Muscle layer of colon (tissue), 2 donors: ENCODE results near the gene FLT1.

Source experiments
- H3K27ac ChIP-seq: one replicate; pipeline ENCODE4 v1.7.0; 2013; ENCODE audit warnings: low read depth, mild to moderate bottlenecking, low read length, moderate library complexity
- H3K27me3 ChIP-seq, 2 donors: one replicate each; pipeline ENCODE4 v1.7.0; 2013; ENCODE audit warnings: low read length in 2 of 2, mild to moderate bottlenecking in 2 of 2; ENCODE audit not compliant: insufficient read depth in 2 of 2, control insufficient read depth in 1 of 2
- H3K36me3 ChIP-seq: one replicate; pipeline ENCODE4 v1.7.0; 2013; ENCODE audit warnings: mild to moderate bottlenecking, low read length; ENCODE audit not compliant: insufficient read depth
- H3K4me1 ChIP-seq: one replicate; pipeline ENCODE4 v1.7.0; 2013; ENCODE audit warnings: mild to moderate bottlenecking, low read length; ENCODE audit not compliant: insufficient read depth
- H3K4me3 ChIP-seq, 2 donors: one replicate each; pipeline ENCODE4 v1.7.0; 2013; ENCODE audit warnings: low read length in 2 of 2, low read depth in 1 of 2, mild to moderate bottlenecking in 1 of 2, moderate library complexity in 1 of 2
- H3K9ac ChIP-seq: one replicate; pipeline ENCODE4 v1.7.0; 2013; ENCODE audit warnings: low read length
- H3K9me3 ChIP-seq: one replicate; pipeline ENCODE4 v1.7.0; 2013; ENCODE audit warnings: mild to moderate bottlenecking, low read length
- donor health status: abdominal sarcoma.
- donor health status: Adenocarcinoma of cecum.

Gene FLT1

GRCh38 chr13:28494778-28495537 is at the start of gene FLT1:
FLT1 (minus strand) TSS chr13:28495128; CDS start chr13:28494843, 285 bp downstream.
- Histone ChIP-seq H3K4me3 (peak within 1 kb of the TSS; percentile 41 to 46), H3K9ac (no peak within 1 kb of the TSS), H3K27me3 (peaks cover 34 to 52% of the 10 kb centered on the region in 2 donors), H3K36me3 (no peaks in the 10 kb centered on the region), H3K4me1 (peaks cover 8% of the 10 kb centered on the region), H3K9me3 (no peaks in the 10 kb centered on the region), H3K27ac (no peak within 1 kb of the TSS)

- Histone ChIP-seq H3K27me3 (no peaks in the 10 kb centered on the region), H3K4me1 (no peaks in the 10 kb centered on the region), H3K27ac (no peak overlapping the region), H3K36me3 (no peaks in the 10 kb centered on the region), H3K9me3 (no peaks in the 10 kb centered on the region), H3K4me3 (no peak overlapping the region), H3K9ac (no peak overlapping the region)
These were observed 49.1 kb upstream of the FLT1 start for GRCh38 chr13:28544026-28544425.

DNA sequence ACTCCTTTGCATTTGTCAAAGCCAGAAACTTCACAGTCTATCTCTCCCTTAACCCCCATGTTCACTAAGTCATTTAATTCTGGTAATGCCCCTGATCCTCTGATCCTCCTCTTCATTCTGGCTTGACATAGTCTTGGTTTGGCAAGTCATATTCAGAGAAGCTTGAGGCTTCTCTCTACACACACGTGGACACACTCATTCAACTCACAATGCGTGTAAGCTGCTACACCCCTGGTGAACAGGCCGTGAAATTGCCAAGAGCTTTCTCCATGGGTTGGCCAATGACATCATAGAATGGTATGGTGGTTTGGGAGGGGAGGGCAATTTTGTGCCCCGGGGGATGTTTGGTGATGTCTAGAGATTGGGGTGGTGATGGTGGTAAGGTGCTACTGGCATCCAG is 47.9 kb upstream of the FLT1 start:
- no peaks in the 10 kb centered on the region for H3K36me3 ChIP-seq
- H3K9me3 ChIP-seq, result no peaks in the 10 kb centered on the region
- no peaks in the 10 kb centered on the region for H3K27me3 ChIP-seq
- no peaks in the 10 kb centered on the region for H3K4me1 ChIP-seq
- H3K9ac ChIP-seq, result no peak overlapping the region
- no peak overlapping the region for H3K27ac ChIP-seq
- H3K4me3 ChIP-seq, result no peak overlapping the region

DNA sequence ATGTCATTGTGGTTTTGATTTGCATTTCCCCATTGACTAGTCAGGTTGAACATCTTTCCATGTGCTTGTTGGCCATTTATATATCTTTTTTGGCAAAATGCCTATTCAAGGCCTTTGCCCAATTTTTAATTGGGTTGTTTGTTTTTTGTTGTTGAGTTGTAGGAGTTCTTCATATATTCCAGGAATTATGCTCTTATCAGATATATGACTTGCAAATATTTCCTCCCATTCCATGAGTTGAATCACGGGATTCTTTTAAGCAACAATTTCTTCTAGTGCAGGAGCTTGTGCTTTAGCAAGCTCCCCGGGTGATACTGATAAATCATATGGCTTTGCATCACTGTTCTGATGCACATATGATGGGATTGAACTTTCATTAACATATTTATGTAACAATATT is 47.0 kb upstream of the FLT1 start:
- no peaks in the 10 kb centered on the region for H3K36me3 ChIP-seq
- no peaks in the 10 kb centered on the region for H3K27me3 ChIP-seq
- H3K4me1 ChIP-seq, result no peaks in the 10 kb centered on the region
- no peaks in the 10 kb centered on the region for H3K9me3 ChIP-seq
- no peak overlapping the region for H3K9ac ChIP-seq
- no peak overlapping the region for H3K4me3 ChIP-seq
- H3K27ac ChIP-seq, result no peak overlapping the region

DNA sequence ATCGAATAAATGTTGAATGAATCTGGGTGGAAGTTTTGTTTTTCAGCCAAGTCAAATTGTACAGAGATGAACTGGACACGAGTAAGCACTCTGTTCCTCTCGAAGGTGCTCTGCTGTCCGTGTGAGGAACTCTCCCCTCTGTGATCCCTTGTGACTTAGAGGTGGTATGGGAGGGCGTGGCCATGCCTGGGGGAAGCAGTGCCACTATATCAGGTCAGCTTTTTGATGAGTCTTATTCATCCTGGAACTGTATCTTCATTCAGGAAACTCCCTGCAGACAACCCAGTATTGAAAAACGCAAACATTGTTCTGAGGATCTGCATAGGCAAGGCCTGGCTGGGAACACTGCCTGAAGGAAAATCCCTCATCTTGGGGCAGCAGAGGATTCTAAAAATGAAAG is 45.7 kb upstream of the FLT1 start:
- H3K4me3 ChIP-seq, result no peak overlapping the region
- no peaks in the 10 kb centered on the region for H3K27me3 ChIP-seq
- H3K9me3 ChIP-seq, result no peaks in the 10 kb centered on the region
- H3K36me3 ChIP-seq, result no peaks in the 10 kb centered on the region
- no peak overlapping the region for H3K9ac ChIP-seq
- no peaks in the 10 kb centered on the region for H3K4me1 ChIP-seq
- H3K27ac ChIP-seq, result no peak overlapping the region

- H3K9ac ChIP-seq, result no peak overlapping the region
- H3K4me3 ChIP-seq, result no peak overlapping the region
- no peaks in the 10 kb centered on the region for H3K4me1 ChIP-seq
- no peak overlapping the region for H3K27ac ChIP-seq
- H3K36me3 ChIP-seq, result no peaks in the 10 kb centered on the region
- H3K27me3 ChIP-seq, result no peaks in the 10 kb centered on the region
- no peaks in the 10 kb centered on the region for H3K9me3 ChIP-seq
These were observed 44.8 kb upstream of the FLT1 start for GRCh38 chr13:28539625-28540286.

DNA sequence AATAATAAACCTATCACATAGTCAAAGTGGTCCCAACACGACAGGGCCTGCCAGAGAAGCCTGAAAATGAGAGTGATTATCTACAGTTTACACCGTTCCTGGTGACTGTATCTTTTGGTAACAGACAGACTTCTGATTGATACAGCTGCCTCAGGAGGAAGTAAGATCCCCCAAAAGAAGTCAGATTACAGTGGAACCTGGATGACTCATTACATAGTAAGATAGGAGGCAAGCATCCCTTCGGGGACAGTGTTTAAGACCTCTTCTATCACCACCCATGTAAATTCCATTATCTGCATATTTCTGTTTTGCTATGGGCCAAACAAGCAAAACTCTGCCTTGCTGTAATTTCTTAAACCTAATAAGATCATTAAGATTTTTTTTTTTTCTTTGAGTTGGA is 44.0 kb upstream of the FLT1 start:
- H3K4me1 ChIP-seq, result no peaks in the 10 kb centered on the region
- H3K4me3 ChIP-seq, result no peak overlapping the region
- H3K27ac ChIP-seq, result no peak overlapping the region
- no peak overlapping the region for H3K9ac ChIP-seq
- no peaks in the 10 kb centered on the region for H3K9me3 ChIP-seq
- no peaks in the 10 kb centered on the region for H3K36me3 ChIP-seq
- no peaks in the 10 kb centered on the region for H3K27me3 ChIP-seq

- Histone ChIP-seq H3K4me1 (no peaks in the 10 kb centered on the region), H3K4me3 (no peak overlapping the region), H3K9ac (no peak overlapping the region), H3K27me3 (peaks cover 0 to 13% of the 10 kb centered on the region in 2 donors), H3K36me3 (no peaks in the 10 kb centered on the region), H3K27ac (no peak overlapping the region), H3K9me3 (no peaks in the 10 kb centered on the region)
These were observed 42.2 kb upstream of the FLT1 start for GRCh38 chr13:28537171-28537570.

GRCh38 chr13:28536371-28536770 is 41.4 kb upstream of the FLT1 start:
- Histone ChIP-seq H3K36me3 (no peaks in the 10 kb centered on the region), H3K4me1 (peaks cover 5% of the 10 kb centered on the region), H3K27ac (no peak overlapping the region), H3K27me3 (peaks cover 6 to 21% of the 10 kb centered on the region in 2 donors), H3K9ac (no peak overlapping the region), H3K4me3 (no peak overlapping the region), H3K9me3 (no peaks in the 10 kb centered on the region)

GRCh38 chr13:28535734-28536133 is 40.8 kb upstream of the FLT1 start:
- H3K4me3 ChIP-seq, result no peak overlapping the region
- peaks cover 7% of the 10 kb centered on the region for H3K4me1 ChIP-seq
- H3K9ac ChIP-seq, result no peak overlapping the region
- H3K9me3 ChIP-seq, result no peaks in the 10 kb centered on the region
- no peaks in the 10 kb centered on the region for H3K36me3 ChIP-seq
- H3K27ac ChIP-seq, result no peak overlapping the region
- peaks cover 13 to 27% of the 10 kb centered on the region in 2 donors for H3K27me3 ChIP-seq

- no peaks in the 10 kb centered on the region for H3K9me3 ChIP-seq
- H3K4me3 ChIP-seq, result no peak overlapping the region
- no peak overlapping the region for H3K27ac ChIP-seq
- peaks cover 7% of the 10 kb centered on the region for H3K4me1 ChIP-seq
- peaks cover 22 to 36% of the 10 kb centered on the region in 2 donors for H3K27me3 ChIP-seq
- no peak overlapping the region for H3K9ac ChIP-seq
- no peaks in the 10 kb centered on the region for H3K36me3 ChIP-seq
These were observed 39.9 kb upstream of the FLT1 start for GRCh38 chr13:28534801-28535200.

- H3K27me3 ChIP-seq, result peaks cover 22 to 36% of the 10 kb centered on the region in 2 donors
These were observed 39.3 kb upstream of the FLT1 start for GRCh38 chr13:28534210-28534609.

More at GRCh38 chr13:28534210-28534609, 39.3 kb upstream of the FLT1 start:
- Histone ChIP-seq H3K4me3 (no peak overlapping the region), H3K27ac (no peak overlapping the region), H3K9me3 (no peaks in the 10 kb centered on the region), H3K4me1 (peaks cover 7% of the 10 kb centered on the region), H3K36me3 (no peaks in the 10 kb centered on the region), H3K9ac (no peak overlapping the region)
